NCI-H1092 (cell line): ENCODE measurements around the gene RAB30.

Source experiments
- DNase-seq: peaks from one replicate; lab custom pipeline; 2025; lab: John Stamatoyannopoulos, UW

RAB30 gene

DNA sequence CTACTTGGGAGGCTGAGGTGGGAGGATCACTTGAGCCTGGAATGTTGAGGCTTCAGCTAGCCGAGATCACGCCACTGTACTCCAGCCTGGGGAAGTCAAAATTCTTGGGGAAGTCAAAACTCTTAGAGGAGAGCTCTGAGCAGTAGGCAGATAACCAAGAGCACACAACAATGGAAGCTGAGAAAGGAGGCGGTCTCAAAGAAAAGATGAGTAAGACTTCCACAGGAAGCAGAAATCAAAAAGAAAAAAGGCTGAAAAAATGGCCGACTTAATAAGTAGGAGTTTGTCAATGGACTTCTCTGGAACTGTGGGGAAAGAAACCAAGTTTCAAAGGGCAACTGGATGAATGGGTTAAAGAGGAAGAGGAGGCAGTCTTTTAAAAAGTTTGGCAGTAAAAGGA is 32.1 kb downstream of the RAB30 start:
- DNase-seq = no peak

GRCh38 chr11:83037877-83038276 is 33.8 kb downstream of the RAB30 start:
- DNase-seq = no peak

GRCh38 chr11:83036701-83037100 is 35.0 kb downstream of the RAB30 start:
- no peak for DNase-seq

DNA sequence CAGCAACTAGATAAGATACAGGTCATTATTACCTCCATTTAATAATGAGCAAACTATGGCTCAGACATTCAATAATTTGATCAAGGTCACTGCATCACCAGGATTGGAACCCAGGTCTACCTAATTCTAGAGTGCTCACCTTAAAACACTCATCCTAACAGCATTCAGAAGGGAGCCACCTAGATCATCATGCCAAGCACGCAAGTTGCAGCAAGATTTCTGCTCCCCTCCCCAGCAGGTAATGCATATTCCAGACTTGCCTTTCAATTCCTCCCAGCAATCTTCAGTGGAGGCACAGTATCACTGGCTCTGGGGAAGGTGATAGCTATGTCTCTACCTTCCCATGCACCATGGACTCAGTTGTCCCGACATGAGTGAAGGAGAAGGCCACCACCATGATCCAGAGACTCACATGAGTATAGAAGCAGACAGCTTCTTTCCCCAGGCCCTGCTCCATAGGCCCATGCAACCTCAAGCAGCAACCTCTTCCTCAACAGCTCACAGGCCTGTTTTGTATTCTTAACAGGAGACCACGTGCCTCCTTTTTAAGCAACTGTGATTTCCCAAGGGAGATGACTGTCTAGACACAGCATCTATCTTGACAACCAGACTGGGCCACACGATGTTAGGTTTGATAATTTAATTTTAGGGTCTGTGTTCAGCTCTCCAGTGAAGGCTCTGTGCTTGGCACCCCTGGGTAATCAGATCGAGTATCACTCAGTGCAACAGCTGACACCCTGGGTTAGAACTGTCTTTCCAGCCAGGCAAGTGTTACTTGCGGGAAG is 36.4 kb downstream of the RAB30 start:
- DNase-seq = no peak

DNA sequence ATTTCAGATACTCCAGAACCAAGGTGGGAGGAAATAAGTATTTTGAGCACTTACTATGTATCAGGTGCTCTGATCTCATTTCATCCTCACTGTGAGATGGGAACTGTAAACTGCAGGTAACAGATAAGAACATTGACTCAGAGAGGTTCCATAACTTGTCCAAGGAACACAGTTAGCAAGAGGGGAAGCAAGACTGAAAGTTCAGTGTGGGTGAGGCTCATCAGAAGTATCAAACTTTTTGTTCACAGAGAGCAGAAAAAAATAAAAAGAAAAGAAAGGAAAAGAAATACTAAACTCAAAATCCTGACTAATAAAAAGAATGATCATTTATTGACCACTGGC is 37.1 kb downstream of the RAB30 start:
- no peak for DNase-seq

- DNase-seq = no peak
Observed at GRCh38 chr11:83033972-83034672, 37.6 kb downstream of the RAB30 start.

GRCh38 chr11:83033371-83033770 is 38.3 kb downstream of the RAB30 start:
- DNase-seq = no peak

- DNase-seq = no peak
Observed at GRCh38 chr11:83031127-83031526, 40.6 kb downstream of the RAB30 start.

- no peak for DNase-seq
Observed at GRCh38 chr11:83027794-83028193, 43.9 kb downstream of the RAB30 start.

DNA sequence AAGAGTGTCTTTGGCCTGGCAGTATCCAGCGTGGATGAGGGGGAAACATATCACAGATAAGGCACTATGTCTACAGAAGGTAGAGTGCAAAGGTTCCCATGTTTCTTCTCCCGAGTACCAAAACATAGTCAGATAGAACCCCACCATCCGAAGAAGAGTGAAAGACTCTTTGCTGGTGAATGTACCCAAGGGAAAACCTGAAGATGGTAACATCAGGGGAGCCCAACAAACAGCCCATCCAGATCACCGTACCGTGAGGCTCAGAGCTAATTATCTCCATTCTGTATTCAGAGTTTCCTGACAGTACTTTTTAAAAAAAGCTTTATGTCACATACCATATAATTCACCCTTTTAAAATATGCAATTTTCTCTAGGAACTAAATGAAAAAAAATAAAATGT is 44.4 kb downstream of the RAB30 start:
- DNase-seq = no peak

DNA sequence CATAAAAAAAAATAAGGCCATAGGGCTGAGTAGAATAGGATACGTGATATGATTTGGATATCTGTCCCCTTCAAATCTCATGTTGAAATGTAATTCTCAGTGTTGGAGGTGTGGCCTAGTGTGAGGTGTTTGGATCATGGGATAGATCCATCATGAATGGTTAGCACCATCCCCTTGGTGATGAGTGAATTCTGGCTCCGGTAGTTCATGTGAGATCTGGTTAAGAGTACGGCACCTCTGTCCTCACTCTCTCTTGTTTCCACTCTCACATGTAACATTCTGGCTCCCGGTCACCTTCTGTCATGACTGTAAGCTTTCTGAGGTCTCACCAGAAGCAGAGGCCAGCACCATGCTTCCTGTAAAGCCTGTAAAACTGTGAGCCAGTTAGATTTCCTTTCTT is 45.5 kb downstream of the RAB30 start:
- DNase-seq = no peak

DNA sequence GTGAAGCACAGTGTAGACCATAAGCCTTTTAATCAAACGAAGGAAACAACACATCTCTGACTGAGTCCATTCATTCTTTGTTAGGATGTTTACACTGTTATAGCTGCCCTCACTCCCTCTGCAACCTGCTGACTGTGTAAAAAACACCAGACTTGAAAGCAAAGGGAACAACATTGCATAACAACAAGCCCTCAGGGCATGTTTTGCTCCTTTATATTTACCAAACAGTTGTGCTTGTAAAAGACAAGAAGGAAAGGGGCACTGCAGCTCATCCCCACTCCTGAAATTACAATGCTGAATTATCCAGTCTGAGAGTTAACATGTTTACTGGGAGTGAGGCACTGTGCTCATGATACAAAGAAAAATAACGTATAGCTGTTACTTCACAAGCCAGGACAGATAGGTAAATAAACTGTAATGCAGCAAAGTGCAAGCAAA is 46.4 kb downstream of the RAB30 start:
- no peak for DNase-seq

GRCh38 chr11:83024270-83024854 is 47.3 kb downstream of the RAB30 start:
- DNase-seq = no peak

DNA sequence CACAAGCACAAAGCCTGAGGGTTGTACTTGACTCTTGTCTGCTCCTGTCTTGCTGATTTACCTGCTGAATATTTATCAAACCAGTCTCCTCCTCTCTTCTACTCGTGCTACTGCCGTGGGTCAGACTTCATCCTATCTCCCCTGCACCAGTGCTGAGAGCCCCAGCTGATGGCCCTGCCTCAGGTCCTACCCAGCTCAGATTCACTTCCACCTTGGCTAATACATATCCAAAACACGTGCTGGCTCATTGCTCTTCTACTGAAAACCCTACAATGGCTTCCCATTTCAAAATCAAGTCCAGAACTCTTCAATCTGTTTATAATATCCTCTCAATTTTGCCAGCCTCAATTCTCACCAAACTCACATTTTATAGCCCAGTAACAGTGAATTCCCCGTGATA is 48.3 kb downstream of the RAB30 start:
- DNase-seq = no peak

- no peak for DNase-seq
Observed at GRCh38 chr11:83021780-83022125, 49.9 kb downstream of the RAB30 start.

DNA sequence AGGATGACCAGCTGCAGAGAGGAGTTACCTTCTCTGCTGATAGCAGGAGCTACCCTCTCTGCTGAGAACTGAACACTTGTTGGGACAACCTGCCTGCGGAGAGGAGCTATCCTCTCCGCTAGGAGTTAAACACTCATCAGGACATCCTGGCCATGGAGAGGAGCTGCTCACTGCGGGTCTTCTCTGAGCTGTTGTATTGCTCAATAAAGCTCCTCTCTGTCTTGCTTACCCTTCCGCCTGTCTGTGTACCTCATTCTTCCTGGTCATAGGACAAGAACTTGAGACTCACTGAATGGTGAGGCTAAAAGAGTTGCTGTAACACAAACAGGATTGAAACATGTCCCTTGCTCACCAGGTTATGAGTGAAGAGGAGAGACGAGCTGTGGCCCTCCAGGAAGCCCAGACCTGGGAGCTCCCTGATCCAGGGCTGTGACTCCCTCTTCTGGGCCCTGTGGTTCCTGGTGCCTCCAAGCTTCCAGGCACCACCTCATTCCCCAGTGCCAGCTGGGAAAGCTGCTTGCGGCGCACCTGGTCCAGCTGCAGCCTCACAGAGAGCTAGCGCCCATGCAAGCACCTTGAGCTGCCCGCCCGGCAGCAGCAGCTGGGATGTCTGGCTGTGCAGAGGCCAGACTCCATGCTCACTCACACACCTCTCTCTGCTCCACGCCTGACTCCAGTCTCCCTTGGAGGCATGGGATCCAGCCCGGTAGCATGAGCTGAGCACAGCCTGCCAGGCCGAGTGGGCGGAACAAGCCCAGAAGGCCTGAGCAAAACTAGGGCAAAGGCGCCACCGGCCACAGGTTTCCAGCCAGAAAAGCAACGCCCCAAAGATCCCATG is 50.5 kb downstream of the RAB30 start:
- no peak for DNase-seq

GRCh38 chr11:83019888-83020579 is 51.7 kb downstream of the RAB30 start:
- DNase-seq = no peak

- no peak for DNase-seq
Observed at GRCh38 chr11:83014951-83015350, 56.7 kb downstream of the RAB30 start.

DNA sequence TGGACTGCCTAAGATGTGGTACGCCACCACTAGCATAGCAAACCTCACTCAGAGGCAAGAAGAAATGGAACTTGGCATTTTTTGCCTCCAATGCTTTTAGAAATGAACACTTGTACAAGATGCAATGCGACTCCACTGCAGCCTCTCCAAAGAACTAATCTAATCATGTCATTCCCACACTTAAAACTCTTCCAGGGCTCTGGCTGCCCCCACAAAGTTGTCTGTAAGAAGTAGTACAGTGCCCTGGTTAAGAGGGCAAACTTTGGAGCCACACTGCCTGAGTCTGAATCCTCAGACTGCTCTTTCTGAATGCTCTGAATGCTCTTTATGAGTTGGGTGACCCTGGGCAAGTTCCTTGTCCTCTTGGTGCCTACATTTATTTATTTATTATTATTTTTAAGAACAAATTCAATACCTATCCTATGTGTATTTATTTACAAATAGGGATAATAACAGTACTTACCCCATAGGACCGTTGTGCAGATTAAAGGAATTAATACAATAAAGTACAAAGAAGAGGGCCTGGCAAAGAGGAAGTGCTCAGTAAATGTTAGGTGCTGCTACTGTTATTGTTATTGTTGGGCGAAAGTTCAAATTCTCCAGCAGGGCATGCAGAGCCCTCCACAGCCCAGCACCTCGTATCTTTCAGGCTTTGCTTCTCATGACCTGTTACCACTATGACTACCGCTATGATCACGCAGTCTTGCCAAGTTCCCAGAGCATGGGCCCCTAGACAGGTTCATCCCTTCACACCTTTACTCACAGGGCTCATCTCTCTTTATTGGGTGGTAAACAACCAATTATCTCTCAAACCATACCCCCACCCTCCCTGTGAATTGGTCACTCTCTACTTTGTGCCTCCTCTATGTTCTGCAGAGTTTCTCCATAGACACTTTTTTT is 59.3 kb downstream of the RAB30 start:
- DNase-seq = no peak

DNA sequence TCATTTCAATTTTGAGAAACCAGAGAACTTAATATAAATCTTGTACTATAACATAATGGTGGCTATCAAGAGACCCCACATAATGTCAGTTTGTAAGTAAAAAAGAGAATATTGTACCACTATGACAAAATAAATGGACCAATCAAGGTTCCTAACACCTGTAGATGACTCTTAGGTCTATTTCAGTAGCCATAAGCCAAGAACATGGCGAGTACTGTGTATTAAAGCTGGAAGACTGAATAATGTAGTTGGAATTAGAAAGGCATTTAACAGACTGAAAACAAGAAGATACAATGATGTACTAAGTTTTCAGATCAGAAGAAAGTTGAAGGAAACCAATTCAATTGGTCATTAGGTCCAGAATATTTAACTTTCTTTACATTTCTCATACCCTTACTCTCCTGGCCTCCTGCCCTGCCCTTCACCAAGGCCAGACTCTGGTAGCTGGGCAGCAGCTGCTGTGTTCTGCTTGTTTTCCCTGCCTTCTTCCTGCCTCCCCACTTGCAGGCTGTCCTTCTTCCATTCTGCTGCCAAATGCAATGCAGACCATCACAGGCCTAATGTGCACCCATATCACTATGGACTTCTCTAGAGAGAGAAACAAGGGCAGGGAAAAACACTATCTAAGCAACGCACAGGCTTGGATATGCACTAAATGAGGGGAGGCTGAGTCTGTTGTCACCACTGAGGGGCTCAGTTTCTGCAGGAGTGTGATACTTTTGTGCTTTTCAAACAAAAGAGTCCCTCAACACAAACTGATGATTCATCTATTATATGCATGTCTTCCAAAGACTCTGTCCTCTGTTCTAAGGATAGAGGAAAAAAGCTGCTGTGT is 60.1 kb downstream of the RAB30 start:
- DNase-seq = no peak
